Measurements from ENCODE around the gene GAK. TPM values are rescaled to one million over a fixed set of nuclear protein-coding genes. Genes with fewer than 3 reads are reported as not detected.
"Not testable (repeated sequence)": the region's sequence is repeated elsewhere in the genome, so short reads cannot be mapped to it uniquely, and the experiment has no call there.

GAK gene
- polyA plus RNA-seq, 1 donor: 68.8 TPM

- no peak for DNase-seq
These were observed 112.5 kb downstream of the GAK start for GRCh38 chr4:819401-820229.

- no peak for DNase-seq
These were observed 113.8 kb downstream of the GAK start for GRCh38 chr4:818106-818921.

GRCh38 chr4:815464-816146 lies 116.5 kb downstream of the GAK start:
- peak; percentile 71 for DNase-seq

DNA sequence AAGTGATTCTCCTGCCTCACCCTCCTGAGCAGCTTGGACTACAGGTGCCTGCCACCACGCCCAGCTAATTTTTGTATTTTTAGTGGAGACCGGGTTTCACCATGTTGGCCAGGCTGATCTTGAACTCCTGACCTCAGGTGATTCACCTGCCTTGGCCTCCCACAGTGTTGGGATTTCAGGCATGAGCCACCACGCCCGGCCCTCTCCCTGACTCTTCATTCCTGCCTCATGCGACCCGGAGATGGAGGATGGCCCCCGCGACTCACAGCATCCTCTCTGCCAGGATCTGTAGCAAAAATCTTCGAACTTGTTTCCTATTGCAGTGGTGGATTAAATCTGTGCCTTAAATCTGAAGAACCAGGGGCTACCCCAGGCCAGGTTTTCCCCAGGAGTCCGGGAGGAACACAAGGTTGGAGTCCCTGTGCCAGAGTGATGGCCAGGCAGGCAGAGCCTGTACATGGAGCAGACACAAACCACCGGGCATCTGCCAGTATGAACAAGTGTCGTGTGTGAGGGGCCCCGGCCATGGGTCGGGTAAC lies 117.7 kb downstream of the GAK start:
- no peak for DNase-seq

- no peak for DNase-seq
These were observed 118.2 kb downstream of the GAK start for GRCh38 chr4:813900-814299.

DNA sequence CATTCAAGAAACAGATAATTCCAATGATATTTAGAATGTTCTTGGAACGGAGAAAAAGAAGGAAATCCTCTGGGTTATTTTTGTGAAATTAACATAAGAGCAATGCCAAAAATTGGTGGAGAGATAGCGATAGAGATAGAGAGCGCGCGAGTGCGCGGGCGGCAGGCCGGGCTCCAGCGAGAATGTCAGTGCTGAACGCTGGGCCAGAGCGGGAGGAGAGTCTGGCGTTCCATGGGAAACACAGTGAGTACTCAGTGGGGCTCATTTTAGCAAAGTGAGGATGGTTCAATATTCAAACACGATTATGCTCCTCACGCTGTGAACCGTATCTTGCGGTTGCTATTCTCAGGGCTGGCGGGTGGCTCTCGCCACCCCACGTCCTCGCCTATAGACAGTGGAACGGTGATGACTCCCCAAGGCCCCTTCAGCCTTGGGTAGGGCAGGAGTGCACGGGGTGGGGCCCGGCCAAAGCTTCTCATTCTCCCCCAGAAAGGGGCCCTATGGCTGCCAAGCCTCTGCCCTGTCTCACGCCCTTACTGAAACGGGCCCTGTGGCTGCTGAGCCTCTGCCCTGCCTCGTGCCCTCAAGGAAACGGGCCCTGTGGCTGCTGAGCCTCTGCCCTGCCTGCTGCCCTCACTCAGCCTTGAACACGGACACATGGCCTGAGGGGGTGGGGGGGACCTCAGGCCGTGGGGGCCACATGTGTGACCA lies 123.1 kb downstream of the GAK start:
- DNase-seq: no peak

- DNase-seq: no peak
These were observed 124.3 kb downstream of the GAK start for GRCh38 chr4:807792-808191.

DNA sequence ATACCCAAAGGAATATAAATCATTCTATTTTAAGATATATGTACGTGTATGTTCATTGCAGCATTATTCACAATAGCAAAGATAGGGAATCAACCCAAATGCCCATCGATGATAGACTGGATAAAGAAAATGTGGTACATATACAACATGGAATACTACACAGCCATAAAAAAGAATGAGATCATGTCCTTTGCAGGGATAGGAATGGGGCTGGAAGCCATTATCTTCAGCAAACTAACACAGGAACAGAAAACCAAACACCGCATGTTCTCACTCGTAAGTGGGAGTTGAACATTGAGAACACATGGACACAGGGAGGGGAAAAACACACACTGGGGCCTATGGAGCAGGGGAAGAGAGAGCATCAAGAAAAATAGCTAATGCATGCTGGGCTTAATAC lies 125.1 kb downstream of the GAK start:
- not testable (repeated sequence) for DNase-seq

- DNase-seq: no peak
These were observed 127.3 kb downstream of the GAK start for GRCh38 chr4:804804-805203.

GRCh38 chr4:803884-804283 lies 128.2 kb downstream of the GAK start:
- DNase-seq: no peak

GRCh38 chr4:801436-802124 lies 130.5 kb downstream of the GAK start:
- no peak for DNase-seq

Other genes with a start within 250 kb of the GAK start
- 3.7 TPM for gene SLC49A3, start 243.2 kb downstream of the GAK start, polyA plus RNA-seq (ENCODE audit: insufficient read length)
- 106 TPM for gene PCGF3, start 226.5 kb downstream of the GAK start, polyA plus RNA-seq (ENCODE audit: insufficient read length)
- 1.7 TPM for gene CPLX1, start 106.2 kb downstream of the GAK start, polyA plus RNA-seq (ENCODE audit: insufficient read length)
- gene TMEM175, start 144 bp upstream of the GAK start, polyA plus RNA-seq (ENCODE audit: insufficient read length): 25.5 TPM
- 5.8 TPM for gene DGKQ, start 41.3 kb upstream of the GAK start, polyA plus RNA-seq (ENCODE audit: insufficient read length)
- gene IDUA, start 54.7 kb upstream of the GAK start, polyA plus RNA-seq (ENCODE audit: insufficient read length): 8.9 TPM
- 10.0 TPM for gene SLC26A1, start 61.1 kb upstream of the GAK start, polyA plus RNA-seq (ENCODE audit: insufficient read length)
- 33.1 TPM for gene FGFRL1, start 79.3 kb upstream of the GAK start, polyA plus RNA-seq (ENCODE audit: insufficient read length)
- gene RNF212, start 181.2 kb upstream of the GAK start, polyA plus RNA-seq (ENCODE audit: insufficient read length): 17.9 TPM
- 10.8 TPM for gene SPON2, start 240.3 kb upstream of the GAK start, polyA plus RNA-seq (ENCODE audit: insufficient read length)